ENCODE measurements around the gene SNED1.

DNA sequence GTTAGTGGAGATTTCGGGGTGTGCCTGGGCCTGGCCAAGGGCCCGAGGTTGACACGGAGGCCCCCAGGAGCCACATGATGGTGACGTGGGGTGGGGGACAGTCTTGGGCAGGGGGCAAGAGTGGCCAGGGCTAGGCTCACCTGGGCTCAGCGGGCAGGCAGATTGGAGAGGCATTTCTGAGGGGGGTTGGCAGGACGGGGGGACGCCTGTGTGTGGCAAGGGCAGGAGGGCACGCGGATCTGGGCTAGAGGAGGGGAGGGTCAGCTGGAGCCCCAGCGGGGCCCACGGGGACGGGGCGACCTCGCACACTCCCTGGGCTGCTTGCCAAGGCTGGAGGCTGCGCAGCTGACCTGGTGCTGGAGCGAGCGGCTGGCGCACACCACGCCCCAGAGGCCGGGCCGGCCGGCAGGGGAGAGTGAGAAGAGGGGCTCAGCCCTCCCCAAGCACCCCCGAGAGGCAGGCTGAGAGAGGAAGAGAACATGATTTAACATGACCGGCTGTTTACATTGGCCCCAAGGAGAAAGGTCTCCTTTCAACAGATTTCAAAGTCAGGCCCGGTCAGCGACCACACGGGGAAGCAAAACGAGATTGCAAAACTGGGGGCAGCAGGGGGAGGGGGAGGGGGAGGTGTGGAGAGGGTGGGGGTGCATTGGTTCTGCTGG lies 38.0 kb upstream of the SNED1 start:
- TF ChIP-seq, protein P1, sequence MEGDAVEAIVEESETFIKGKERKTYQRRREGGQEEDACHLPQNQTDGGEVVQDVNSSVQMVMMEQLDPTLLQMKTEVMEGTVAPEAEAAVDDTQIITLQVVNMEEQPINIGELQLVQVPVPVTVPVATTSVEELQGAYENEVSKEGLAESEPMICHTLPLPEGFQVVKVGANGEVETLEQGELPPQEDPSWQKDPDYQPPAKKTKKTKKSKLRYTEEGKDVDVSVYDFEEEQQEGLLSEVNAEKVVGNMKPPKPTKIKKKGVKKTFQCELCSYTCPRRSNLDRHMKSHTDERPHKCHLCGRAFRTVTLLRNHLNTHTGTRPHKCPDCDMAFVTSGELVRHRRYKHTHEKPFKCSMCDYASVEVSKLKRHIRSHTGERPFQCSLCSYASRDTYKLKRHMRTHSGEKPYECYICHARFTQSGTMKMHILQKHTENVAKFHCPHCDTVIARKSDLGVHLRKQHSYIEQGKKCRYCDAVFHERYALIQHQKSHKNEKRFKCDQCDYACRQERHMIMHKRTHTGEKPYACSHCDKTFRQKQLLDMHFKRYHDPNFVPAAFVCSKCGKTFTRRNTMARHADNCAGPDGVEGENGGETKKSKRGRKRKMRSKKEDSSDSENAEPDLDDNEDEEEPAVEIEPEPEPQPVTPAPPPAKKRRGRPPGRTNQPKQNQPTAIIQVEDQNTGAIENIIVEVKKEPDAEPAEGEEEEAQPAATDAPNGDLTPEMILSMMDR (IDR thresholded peaks at IDR 0.05; ENCODE audit: poor library complexity, severe bottlenecking), result no peak
- no peak for TF ChIP-seq EP300 (conservative IDR thresholded peaks at IDR 0.05; ENCODE audit: poor library complexity, severe bottlenecking)
- no peak for TF ChIP-seq SMC3 (conservative IDR thresholded peaks at IDR 0.05; ENCODE audit: poor library complexity)
- no peak for TF ChIP-seq EZH2 (IDR thresholded peaks at IDR 0.05; ENCODE audit: borderline replicate concordance, insufficient read depth, low read length, poor library complexity, severe bottlenecking)
- TF ChIP-seq RAD21 (conservative IDR thresholded peaks at IDR 0.05), result no peak

Measured in neural cell (in vitro differentiated cells).